Bone marrow (tissue), 2 donors: ENCODE data around the gene MAP3K20.
"Not testable (repeated sequence)": the region's sequence is repeated elsewhere in the genome, so short reads cannot be mapped to it uniquely, and the experiment has no call there.

Source experiments
- DNase-seq, 2 donors: peaks; one replicate each; lab custom pipeline; 2025; lab: John Stamatoyannopoulos, UW

The MAP3K20 gene

GRCh38 chr2:173280853-173281252 is 205.2 kb downstream of the MAP3K20 start:
- no peak for DNase-seq

DNA sequence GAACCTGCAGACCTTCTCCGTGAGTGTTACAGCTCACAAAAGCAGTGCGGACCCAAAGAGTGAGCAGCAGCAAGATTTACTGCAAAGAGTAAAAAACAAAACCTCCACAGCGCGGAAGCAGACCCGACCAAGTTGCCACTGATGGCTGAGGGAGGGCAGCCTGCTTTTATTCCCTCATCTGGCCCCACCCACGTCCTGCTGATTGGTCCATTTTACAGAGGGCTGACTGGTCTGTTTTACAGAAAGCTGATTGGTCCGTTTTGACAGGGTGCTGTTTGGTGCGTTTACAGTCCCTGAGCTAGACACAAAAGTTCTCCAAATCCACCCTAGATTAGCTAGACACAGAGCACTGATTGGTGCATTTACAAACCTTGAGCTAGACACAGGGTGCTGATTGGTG is 206.3 kb downstream of the MAP3K20 start:
- DNase-seq, result not testable (repeated sequence)

DNA sequence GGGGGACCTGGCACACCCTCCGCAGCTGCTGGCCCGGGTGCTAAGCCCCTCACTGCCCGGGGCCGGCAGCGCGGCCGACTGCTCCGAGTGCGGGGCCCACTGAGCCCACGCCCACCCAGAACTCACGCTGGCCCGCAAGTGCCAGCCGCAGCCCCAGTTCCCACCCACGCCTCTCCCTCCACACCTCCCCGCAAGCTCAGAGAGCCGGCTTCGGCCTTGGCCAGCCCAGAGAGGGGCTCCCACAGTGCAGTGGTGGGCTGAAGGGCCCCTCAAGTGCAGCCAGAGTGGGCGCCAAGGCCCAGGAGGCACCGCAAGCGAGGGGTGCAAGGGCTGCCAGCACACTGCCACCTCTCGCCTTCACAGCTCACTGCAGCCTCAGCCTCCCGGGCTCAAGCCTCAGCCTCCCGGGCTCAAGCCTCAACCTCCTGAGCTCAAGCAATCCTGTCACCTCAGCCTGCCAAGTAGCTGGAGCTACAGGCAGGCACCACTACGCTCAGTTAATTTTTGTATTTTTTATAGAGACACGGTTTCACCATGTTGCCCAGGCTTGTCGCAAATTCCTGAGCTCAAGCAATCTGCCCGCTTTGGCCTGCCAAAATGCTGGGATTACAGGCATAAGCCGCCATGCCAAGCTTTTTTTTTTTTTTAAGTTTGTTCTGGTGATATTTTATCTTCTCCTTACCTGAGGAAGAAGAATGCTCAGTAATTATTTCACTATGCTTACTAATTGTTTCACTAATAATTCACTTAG is 207.3 kb downstream of the MAP3K20 start:
- DNase-seq, result no peak

DNA sequence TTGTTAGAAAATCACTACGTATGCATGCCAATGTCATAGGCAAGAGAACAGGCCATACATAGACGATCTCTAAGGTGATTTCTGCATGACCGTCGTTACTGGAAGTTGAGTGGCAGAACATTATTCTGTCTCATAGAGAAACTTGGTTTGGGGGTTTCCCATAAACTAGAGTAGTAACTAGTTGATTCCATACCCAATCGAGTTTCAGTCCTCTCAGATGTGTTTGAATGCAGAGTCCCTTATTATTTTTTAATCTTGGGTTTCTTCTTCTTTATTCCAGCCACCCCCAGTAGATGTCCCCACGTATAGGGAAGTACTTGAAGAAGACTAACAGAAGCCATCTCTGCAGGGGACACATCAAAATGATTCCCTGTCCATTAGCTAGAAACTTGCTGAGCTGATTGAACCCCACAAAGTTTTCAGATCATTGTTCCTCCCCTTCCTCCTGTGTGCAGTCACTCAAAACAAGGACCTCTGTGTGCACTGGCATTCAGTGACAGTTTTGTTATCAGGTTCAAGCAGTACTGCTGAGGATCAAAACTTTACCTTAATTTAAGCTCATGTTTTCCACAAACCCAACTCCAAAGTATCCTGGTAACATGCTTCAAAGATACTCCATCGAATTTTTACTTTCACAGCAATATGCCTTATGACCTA is 210.6 kb downstream of the MAP3K20 start:
- DNase-seq, result no peak

DNA sequence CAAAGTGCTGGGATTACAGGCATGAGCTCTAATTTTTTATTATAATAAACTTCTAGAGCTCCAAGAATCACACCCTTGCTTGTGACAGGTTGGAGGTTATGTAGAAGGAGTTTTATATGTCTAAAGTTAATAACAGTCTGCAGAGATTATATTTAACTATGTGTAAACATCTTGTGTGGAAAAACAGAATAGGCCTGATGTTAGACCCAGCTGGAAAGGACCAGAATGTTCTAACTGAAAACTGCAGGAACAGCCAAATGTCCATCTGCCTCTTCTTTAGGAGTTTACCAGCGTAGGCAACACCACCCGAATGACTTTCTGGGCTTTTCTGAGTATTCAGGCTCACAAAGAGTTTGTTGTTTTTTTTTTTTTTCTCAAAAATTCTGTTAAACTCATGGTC is 211.9 kb downstream of the MAP3K20 start:
- no peak for DNase-seq

DNA sequence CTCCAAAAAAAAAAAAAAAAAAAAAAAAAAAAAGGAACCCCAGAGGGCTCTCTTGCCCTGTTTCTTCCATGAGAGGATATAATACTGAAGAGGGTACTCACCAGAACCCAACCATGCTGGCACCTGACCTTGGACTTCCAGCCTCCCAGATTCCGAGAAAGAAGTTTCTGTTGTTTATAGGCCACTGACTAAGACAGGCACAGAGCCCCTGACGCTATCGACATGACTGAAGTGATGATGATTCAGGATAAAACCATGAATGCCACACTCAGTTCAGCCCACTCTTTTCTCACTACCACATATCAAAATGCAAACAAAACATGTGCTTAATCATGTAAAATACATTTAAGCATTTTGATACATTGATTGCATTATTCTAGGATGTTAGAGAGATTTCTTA is 212.9 kb downstream of the MAP3K20 start:
- DNase-seq, result no peak

DNA sequence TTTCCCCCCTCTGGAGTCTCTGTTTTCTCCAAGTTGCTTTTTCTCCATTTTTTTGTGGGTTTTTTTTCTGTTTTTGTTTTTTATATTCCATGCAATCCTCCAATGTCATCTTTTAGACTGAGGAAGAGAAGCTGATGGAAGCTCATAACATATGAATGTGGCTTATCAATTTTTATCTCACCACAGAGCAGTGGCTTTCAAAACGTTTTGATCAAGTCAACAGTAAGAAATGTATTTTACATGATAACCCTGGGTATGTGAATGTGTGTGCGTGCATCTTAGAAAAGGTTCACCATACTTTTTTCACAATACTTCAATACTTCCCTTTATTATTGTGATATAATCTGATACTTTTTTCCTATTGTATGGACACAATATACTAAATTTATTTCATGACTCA is 214.4 kb downstream of the MAP3K20 start:
- no peak for DNase-seq

DNA sequence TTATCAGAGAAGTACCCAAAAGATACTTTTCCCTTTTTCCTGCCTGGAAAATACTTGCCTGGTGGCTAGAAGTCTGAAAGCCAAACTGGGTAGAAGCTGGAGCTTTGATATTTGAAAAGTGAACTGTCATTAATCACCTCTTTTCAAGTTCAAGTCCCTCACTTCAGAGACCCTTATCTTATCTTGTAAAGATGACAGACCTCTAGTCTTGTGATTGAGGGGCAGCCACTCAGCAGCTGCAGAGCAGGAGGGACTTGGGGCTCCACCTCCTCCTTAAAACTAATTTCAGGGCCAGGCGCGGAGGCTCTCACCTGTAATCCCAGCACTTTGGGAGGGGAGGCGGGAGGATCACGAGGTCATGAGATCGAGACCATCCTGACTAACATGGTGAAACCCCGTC is 214.9 kb downstream of the MAP3K20 start:
- no peak for DNase-seq

DNA sequence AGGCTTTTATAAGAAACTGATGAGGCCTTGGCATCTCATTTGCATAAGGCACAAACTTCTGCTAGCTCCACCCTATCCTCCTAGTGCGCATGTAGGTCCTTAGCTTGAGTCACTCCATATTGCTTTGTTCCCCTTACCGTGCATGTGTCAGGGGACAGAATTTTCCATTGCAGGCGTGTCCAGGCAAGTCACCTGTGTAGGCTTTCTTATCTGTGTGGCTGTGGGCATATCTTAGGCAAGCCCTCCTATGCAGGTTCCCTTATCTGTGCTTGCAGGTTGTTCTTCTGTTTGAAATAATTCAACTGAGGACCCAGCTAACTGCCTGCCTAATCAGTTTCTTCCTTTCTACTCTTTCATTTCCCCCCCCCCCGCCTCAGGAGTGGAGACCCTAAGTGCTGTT is 215.8 kb downstream of the MAP3K20 start:
- DNase-seq, result no peak

- DNase-seq, result no peak
These were observed 220.6 kb downstream of the MAP3K20 start for GRCh38 chr2:173296235-173296634.

DNA sequence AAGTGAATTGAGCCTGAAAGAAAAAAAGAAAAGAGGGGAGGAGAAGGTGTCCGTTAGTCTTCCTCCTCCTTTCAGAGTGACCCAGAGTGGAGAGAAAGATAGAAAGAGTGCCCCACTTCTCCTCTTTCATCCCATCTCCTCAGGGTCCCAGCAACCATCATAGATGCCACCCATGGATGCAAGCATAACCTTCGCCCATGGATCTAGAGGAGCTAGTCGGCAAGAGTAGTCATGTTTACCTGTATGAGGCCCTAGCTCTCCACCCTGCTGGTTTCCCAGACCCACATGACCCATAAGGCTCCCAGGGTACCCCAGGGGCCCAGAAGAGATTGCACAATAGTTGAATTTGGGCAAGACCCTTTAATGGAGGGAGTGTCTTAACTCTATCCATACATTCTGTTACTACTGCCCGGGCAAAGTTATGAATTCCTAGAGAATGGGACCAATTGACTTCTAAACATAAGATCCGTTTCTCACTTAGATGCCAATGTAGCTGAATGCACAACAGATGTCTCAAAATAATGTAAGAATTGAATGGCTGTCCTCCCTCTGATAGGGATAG is 223.0 kb downstream of the MAP3K20 start:
- DNase-seq, result no peak

DNA sequence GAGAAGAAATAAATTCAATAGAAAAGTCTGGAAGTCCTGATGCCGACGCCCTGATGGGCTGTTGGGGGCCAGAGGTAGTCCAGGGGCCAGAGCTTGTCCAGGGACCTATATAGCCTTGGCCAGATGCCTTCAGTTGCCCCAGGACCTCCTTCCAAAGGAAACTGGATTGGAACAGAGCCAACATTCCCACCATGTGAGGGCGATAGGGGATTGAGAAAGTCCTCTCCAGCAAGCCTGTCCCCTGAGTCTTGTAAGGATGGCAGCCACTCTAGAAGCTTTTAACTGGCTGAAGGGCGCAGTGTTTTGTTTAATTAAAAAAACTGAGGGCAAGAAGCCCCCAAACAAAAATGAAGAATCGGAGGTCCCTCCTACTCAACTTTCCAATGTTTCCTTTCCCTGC is 224.1 kb downstream of the MAP3K20 start:
- DNase-seq, result no peak

DNA sequence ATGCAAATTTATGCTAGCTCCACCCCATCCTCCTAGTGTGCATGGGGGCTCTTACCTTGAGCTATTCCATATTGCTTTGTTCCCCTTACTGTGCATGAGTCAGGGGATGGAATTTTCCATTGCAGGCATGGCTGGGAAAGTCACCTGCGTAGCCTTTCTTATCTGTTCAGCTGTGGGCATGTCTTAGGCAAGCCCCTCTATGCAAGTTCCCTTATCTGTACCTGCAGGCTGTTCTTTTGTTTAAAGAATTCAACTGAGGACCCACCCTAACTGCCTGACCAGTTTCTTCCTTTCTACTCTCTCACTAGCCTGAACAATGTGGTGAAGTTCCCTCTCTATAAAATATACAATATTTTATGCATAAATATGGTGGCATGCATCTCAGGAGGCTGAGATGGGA is 224.8 kb downstream of the MAP3K20 start:
- DNase-seq, result no peak

GRCh38 chr2:173301549-173301948 is 225.9 kb downstream of the MAP3K20 start:
- not testable (repeated sequence) for DNase-seq

GRCh38 chr2:173305303-173305702 is 229.7 kb downstream of the MAP3K20 start:
- no peak for DNase-seq

DNA sequence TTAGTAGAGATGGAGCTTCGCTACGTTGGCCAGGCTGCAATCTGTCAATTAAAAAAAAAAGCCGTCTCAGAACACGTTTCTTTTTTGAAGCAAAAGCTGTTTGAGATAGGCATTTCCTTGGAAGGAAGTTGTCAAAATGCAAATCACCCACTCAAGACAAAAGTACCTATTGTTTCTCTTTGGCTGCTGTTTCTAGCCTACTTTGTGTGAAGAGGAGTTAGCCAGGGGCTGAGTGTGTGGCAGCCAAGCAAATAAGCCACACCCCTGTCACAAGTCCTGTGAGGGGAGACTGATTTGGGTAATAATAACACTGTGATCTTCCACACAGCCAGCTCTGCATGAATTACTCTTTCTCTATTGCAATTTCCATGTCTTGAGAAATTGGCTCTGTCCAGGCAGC is 231.6 kb downstream of the MAP3K20 start:
- DNase-seq, result no peak

DNA sequence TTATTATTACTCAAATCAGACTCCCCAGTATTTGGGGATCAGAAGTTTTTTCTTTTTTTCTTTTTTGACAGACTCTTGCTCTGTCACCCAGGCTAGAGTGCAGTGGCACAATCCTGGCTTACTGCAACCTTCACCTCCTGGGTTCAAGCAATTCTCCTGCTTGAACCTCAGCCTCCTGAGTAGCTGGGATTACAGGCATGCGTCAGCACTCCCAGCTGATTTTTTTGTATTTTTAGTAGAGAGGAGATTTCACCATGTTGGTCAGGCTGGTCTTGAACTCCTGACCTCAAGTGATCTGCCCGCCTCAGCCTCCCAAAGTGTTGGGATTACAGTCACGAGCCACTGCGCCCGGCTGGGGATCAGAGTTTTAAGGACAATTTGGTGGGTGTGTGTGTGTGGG is 233.7 kb downstream of the MAP3K20 start:
- DNase-seq, result not testable (repeated sequence)

DNA sequence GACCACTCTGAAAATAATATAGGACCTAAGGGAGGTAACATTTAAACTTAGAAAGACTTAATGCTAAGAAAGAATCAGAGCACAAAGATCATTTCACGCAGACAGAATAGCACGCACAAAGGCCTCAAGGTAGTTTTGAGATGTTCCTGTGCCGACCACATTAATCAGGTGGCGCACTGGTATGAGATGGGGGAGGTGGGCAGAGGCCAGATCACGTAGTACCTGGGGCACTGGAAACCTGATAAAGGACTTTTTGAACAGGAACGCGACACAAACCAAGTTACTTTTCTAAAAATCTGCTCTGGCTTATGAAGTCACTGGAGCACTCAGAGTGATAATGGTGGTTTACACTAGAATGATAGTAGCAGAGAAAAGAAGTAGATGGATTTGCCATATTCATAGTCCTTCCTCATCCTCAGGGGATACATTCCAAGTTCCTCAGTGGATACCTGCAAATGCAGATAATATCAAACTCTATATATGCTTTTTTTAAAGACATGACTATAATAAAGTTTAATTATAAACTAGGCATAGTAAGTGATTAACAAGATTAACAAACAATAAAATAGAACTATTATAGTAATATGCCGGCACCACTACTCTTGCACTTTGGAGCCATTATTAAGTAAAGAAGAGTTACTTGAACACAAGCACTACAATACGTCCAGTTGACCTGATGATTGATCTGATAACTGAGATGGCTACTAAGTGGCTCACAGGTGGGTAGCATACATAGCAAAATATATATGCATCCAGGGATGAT is 236.4 kb downstream of the MAP3K20 start:
- no peak for DNase-seq
